ENCODE results near the gene CEP68.
"Not testable (repeated sequence)": the region's sequence is repeated elsewhere in the genome, so short reads cannot be mapped to it uniquely, and the experiment has no call there.

CEP68 gene

DNA sequence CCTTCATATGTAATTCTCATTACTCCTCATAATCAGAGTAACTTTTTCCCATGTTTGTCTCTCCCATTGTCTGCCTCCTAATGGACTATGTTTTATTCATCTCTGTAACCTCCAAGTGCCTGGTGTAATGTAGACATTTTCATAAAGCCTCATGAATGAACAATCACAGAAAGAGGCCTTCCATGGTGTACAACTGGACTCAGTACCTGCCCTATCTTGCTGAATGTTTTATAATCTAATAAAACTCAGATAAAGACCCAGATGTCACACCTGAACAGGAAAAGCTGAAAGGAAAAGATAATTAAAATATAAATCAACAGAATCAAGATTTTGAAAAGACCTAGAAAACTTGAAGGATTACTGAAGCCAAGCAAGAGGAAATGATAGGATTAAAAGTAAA lies 37.0 kb downstream of the CEP68 start:
- no peak for DNase-seq

DNA sequence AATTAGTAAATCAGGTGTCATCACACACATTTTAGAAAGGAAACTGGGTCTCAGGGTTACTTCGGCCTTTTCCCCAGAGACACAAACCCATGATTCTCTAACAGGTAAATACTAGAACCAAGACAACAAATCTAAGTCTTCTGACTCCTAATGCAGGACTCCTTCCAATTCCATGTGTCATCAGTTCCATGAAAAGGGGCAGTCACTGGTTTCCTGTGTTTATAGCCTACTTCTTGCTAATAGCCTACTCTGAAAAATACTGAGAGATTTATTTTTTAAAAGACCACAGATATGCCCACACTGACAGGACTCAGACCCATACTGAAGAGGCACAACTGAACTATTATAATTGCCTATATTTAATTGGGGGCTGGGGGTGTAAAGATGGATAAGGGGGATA lies 40.7 kb downstream of the CEP68 start:
- DNase-seq, result no peak

- DNase-seq, result no peak
Observed at GRCh38 chr2:65097844-65098243, 41.6 kb downstream of the CEP68 start.

- DNase-seq, result no peak
Observed at GRCh38 chr2:65098741-65099140, 42.5 kb downstream of the CEP68 start.

GRCh38 chr2:65101071-65101470 lies 44.9 kb downstream of the CEP68 start:
- no peak for DNase-seq

DNA sequence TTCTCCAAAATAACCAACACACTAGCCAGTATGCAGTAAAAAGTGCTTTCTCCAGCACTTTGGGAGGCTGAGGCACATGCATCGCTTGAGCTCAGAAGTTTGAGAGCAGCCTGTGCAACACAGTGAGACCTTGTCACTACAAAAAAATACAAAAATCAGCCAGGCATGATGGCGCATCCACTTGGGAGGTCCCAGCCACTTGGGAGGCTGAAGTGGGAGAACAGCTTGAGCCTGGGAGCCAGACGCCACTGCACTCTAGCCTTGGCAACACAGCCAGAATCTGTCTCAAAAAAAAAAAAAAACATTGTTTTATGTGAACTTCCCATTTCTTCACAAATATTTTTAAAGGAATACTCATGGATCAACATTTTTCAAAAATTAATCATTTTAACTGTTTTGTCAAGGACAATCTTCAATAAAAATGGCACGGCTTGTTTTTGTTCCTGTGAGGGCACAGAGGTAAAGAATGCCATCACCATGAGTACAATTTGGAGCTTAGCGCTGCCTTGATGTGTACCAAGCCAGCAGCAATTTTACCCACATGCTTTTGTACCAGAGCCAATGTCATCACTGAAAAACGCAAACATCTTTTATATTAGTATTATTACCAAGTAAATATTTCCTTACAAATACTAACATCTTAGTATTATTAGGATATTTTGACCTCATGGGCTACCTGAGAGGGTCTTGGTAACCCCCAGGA lies 46.9 kb downstream of the CEP68 start:
- DNase-seq, result no peak

DNA sequence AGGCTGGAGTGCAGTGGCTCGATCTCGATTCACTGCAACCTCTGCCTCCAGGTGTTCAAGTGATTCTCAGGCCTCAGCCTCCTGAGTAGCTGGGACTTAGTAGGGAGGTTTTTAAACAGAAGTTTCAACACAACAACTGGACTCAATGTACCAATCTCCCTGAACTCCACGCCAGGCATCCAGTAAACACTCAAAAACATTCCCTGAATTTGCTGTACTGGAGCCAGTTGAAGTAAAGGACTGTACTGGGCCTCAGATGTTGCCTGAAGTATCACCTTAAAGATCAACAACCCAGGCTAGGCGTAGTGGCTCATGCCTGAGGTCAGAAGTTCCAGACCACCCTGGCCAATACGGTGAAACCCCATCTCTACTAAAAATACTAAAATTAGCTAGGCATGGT lies 51.3 kb downstream of the CEP68 start:
- no peak for DNase-seq

- DNase-seq, result no peak
Observed at GRCh38 chr2:65108780-65109179, 52.6 kb downstream of the CEP68 start.

- DNase-seq, result no peak
Observed at GRCh38 chr2:65112633-65113032, 56.4 kb downstream of the CEP68 start.

GRCh38 chr2:65113229-65113628 lies 57.0 kb downstream of the CEP68 start:
- DNase-seq, result no peak

GRCh38 chr2:65113816-65114215 lies 57.6 kb downstream of the CEP68 start:
- DNase-seq, result no peak

DNA sequence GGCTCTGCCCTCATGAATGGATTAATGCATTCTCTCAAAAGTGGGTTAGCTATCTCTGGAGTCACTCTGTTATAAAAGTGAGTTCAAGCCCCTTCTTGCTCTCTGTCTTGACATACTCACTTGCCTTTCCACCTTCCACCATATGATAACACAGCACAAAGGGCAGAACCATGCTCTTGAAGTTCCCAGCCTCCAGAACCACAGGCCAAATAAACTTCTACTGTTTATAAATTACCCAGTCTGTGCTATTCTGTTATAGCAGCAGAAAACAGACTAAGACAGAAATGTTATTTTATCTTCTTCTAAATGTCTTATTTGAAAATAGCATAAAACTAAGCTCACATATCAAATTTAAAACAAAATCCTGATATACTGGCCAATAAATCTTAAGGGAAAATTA lies 58.7 kb downstream of the CEP68 start:
- no peak for DNase-seq

DNA sequence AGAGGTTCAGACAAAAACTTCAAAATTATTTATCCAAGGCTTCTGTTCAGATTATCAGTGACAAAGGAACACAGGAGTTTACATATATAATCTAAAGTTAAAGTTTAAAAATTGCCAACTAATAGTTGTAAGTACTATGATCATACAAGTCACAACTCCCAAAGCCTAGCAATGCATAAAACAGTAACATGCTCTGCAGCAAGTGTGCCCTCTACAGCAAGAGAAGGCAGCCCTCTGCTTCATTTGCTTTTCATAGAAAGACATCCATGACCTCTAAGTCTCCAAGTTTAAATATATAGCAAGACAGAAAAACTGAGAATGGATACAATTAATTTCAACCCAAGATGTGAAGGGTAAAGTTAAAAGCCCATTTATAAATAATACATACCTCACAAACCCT lies 60.4 kb downstream of the CEP68 start:
- DNase-seq, result no peak

DNA sequence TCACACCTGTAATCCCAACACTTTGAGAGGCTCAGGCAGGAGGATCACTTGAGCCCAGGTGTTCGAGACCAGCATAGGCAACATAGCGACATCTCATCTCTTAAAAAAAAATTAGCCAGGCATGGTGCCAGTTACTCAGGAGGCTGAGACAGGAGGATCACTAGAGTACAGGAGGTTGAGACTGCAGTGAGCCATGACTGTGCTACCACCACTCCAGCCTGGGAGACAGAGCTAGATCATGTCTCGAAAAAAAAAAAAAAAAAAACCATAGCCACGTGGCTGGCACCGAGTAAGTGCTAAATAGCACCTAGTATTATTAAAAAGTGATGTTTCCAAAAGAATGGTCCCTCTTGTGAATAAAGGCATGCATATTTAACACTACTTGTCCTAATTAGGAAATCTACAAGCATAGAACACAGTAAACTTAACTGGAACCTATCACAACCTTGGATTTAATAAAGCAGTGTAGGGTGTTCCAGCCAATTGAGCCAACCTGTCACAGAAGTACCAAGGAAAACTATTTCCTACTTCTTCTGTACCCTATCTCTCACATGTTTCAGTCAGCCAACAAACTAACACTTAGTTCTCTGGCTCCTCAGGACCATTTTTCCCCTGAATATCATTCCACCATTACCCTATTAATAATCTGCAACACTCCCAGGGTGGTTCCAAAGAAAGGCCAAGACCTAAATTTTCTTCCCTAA lies 64.9 kb downstream of the CEP68 start:
- DNase-seq, result no peak

DNA sequence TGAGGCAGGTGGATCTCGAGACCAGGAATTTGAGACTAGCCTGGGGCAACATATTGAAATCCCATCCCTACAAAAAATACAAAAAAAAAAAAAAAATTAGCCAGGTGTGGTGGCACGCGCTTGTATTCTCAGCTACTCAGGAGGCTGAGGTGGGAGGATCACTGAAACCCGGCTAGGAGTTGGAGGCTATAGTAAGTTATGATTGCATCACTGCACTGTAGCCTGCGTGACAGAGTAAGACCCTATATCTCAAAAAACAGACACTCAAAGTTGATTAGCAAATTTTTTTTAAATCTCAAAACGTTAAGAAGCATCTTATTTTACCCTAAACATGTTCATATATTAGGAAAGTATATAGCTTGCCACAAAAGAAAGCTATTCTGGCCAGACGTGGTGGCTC lies 66.1 kb downstream of the CEP68 start:
- no peak for DNase-seq

DNA sequence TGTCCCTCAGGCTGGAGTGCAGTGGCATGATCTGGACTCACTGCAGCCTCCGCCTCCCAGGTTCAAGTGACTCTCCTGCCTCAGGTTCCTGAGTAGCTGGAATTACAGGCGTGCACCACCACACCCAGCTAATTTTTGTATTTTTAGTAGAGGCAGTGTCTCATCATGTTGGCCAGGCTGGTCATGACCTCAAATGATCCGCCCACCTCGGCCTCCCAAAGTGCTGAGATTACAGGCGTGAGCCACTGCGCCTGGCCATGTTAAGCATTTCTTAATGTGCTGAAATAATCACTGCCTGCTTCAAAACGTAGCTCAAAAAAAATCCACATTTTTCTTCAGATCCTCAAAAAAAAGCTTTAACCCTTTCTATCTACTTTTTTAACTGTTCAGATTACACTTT lies 69.2 kb downstream of the CEP68 start:
- not testable (repeated sequence) for DNase-seq

DNA sequence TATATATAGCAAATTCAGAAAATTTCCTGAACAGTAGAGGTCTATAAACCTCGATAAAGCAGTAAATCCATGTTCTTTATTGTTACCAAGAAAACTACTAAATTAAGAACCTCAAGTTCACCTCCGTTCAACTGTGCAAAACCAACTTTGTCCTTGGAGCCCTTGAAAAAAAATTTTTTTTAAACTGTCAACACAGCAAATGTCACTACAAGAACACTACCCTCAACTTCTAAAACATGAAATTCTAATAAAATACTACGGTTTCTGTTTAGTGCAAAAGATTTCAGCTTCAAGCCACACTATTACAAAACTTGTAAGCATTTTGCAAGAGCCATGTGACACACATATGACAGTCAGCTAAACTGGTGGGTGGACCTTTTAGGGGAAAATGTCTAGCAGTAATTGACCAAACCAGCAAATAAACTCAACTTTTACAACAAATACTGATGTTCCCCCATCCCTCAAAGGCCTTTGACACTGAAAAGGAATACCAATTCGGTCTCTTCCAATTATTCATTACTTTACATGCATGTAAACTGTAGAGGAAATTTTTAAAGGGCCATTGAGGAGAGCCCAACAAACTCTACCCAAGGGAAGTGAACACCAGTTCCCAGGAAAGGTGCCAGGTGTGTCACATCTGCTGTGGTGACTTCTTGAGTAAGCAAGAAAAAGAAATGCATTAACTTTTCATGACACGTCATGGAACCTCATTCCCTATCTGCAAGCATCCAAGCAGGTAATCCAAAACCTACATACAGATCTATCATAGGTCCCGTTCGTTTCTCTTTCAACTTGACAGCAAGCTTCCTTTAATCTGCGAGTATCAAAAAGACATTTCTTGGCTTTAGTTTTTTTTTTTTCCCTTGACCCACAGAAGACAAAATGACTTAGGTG lies 72.3 kb downstream of the CEP68 start:
- no peak for DNase-seq

DNA sequence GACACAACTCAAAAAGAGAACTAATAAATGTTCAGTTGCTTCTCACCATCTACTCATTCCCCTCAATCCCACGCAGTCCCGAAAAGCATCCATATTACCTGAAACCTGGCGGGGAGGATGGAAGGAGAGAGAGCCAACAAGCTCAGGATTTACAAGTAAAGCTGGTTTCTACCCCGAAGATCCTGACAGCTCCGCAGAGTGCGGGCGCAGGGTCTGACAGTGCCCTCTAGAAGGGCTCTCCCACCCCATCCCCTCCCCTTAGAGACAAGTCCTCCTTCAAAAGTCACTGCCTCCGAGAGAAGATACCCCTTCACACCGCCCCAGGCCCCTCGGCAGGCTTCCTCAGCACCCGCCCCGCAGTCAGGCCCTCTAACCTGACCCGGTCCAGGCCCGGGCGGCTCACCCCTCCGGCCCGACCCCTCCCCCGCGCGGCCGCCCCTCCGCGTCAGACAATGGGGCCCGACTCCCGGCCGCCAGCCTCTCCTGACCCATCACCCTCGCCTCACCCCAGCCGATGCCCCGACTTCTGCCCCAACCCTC lies 73.1 kb downstream of the CEP68 start:
- DNase-seq, result no peak

DNA sequence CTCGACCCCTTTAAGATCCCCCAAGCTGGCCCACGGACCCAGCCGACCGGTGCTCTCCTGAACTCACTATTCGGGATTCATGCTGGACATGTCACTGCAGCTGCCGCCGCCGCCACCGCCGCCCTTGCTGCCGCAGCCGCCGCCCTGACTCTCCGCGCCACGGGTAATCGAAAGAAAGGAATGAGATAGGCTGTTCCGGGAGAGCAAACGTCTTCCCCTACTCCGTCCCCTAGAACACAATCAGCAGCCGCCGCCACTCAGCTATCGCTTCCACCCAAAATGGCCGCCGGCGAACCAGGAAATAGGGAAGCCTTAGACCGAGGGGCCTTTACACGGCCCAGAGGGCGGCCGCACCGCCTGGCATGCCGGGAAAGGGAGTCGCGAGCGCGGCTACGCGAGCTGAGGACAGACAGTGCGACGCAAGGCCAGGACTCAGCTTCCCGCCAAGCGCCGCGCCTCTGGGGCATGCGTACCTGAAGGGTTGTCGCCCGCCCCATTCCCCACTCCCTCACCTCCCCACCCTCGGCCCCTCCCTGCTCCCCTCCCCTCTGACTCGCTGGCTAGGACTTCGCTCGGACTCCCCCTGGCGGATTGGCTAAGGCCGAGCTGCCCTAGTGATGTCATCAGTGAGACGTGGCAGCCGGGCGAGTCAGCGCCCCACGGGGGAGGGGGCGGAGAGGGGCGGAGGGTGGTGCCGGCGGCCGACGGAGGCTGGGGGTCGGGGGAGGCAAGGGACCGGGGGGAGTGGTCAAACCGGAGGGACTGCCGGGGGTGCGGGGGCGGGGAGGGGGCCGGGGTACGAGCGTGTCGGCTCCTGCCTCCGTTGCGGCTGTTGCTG lies 73.8 kb downstream of the CEP68 start, which contains the start of gene RAB1A:
RAB1A (minus strand) TSS at position 281 of the 838 bp plus-strand sequence; CDS start at position 90, 191 bp downstream.
- DNase-seq, result peak; percentile 99

DNA sequence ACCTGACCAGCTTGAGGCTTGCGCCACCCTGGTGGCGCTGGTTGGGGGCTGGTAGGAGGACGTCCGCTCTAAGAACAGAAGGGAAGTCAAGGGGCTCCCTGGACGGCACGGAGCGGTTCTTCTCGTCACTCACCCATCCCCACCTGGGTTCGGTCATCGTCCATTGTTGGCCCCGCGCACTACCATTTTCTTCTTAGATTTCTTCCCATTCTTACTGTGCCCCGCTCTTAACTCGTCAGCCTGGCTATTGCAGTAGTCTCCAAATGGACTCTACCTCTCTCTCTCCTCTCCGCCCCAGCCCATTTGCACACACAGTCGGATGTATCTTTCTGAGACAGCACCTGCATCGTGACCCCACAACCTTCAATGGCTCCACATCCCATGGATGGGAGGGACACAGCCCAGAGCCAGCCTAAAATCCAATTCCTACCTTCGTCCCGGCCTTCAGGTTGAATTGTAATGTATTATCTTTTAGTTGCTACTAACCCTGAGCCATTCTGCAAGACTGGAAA lies 74.5 kb downstream of the CEP68 start:
- no peak for DNase-seq

DNA sequence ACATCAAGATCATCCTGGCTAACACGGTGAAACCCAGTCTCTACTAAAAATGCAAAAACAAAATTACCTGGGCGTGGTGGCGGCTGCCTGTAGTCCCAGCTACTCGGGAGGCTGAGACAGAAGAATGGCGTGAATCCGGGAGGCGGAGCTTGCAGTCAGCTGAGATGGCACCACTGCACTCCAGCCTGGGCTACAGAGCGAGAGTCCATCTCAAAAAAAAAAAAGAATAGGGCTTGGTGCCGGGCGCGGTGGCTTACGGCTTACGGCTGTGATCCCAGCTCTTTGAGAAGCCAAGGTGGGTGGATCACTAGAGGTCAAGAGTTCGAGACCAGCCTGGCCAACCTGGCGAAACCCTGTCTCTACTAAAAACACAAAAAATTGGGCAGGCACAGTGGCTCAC lies 76.7 kb downstream of the CEP68 start:
- not testable (repeated sequence) for DNase-seq

GRCh38 chr2:65133626-65134025 lies 77.4 kb downstream of the CEP68 start:
- no peak for DNase-seq

Measured in NCI-H2107 (cell line).